Stimulated activated CD8-positive, alpha-beta memory T cell treated with anti-CD3 and anti-CD28 coated beads, Interleukin-12 subunit alpha, Interleukin-12 subunit beta, amount 100 ng/mL, for 1 hour (primary cell): ENCODE data around the gene DBF4.
"Not testable (repeated sequence)": the region's sequence is repeated elsewhere in the genome, so short reads cannot be mapped to it uniquely, and the experiment has no call there.

Experiments used
- DNase-seq: peaks from one replicate; pipeline ENCODE4 v3.0.0-alpha.2; 2020; ENCODE audit warnings: low read depth

Gene DBF4

GRCh38 chr7:87876040-87876868, at the start of gene DBF4, which contains the start of gene SLC25A40:
DBF4 (plus strand) TSS chr7:87876493; CDS start chr7:87876733, 240 bp downstream.
SLC25A40 (minus strand) TSS chr7:87876360; CDS start chr7:87858727, 17,633 bp downstream.
- DNase-seq: peak; percentile 86

GRCh38 chr7:87828383-87828782, 47.9 kb upstream of the DBF4 start:
- DNase-seq: not testable (repeated sequence)

- DNase-seq: no peak
These were observed 45.2 kb upstream of the DBF4 start for GRCh38 chr7:87831097-87831496.

GRCh38 chr7:87833130-87833529, 43.2 kb upstream of the DBF4 start:
- DNase-seq: no peak

GRCh38 chr7:87837597-87837996, 38.7 kb upstream of the DBF4 start:
- no peak for DNase-seq

- DNase-seq: no peak
These were observed 25.3 kb upstream of the DBF4 start for GRCh38 chr7:87850836-87851593.

- no peak for DNase-seq
These were observed 24.0 kb upstream of the DBF4 start for GRCh38 chr7:87852306-87852705.

- no peak for DNase-seq
These were observed 22.9 kb upstream of the DBF4 start for GRCh38 chr7:87853237-87853864.

- no peak for DNase-seq
These were observed 17.7 kb upstream of the DBF4 start for GRCh38 chr7:87858417-87859100.

- no peak for DNase-seq
These were observed 10.2 kb upstream of the DBF4 start for GRCh38 chr7:87866089-87866488.

GRCh38 chr7:87866533-87866932, 9.8 kb upstream of the DBF4 start:
- not testable (repeated sequence) for DNase-seq

GRCh38 chr7:87870471-87870870, 5.8 kb upstream of the DBF4 start:
- DNase-seq: no peak

GRCh38 chr7:87872346-87872745, 3.9 kb upstream of the DBF4 start:
- no peak for DNase-seq

GRCh38 chr7:87873328-87873727, 3.0 kb upstream of the DBF4 start:
- not testable (repeated sequence) for DNase-seq

- DNase-seq: no peak
These were observed 2.2 kb upstream of the DBF4 start for GRCh38 chr7:87874066-87874465.

GRCh38 chr7:87875151-87876039, 898 bp upstream of the DBF4 start:
- DNase-seq: no peak

- DNase-seq: peak; percentile 14
These were observed 559 bp downstream of the DBF4 start for GRCh38 chr7:87876869-87877234.

- no peak for DNase-seq
These were observed 1.2 kb downstream of the DBF4 start for GRCh38 chr7:87877366-87878040.

- DNase-seq: no peak
These were observed 2.0 kb downstream of the DBF4 start for GRCh38 chr7:87878208-87878735.
